Activated CD4-positive, alpha-beta T cell treated with anti-CD3 and anti-CD28 coated beads, Interleukin-2, amount 50 U/mL, for 4 hours (primary cell): ENCODE results near the gene JADE2.
"Not testable (repeated sequence)": the region's sequence is repeated elsewhere in the genome, so short reads cannot be mapped to it uniquely, and the experiment has no call there.

Experiments used
- DNase-seq, 2 experiments: peaks; one replicate each; pipeline ENCODE4 v3.0.0-alpha.2; 2020

The JADE2 gene

DNA sequence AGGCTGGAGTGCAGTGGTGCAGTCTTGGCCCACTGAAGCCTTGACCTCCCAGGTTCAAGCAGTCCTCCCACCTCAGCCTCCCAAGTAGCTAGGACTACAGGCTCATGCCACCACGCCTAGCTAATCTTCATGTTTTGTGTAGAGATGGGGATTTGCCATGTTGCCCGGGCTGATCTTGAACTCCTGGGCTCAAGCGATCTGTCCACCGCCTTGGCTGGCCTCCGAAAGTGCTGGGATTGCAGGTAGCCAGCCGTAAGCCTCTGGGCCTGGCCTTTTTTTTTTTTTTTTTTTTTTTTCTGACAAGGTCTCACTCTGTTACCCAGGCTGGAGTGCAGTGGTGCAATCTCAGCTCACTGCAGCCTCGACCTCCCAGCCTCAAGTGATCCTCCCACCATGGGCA is 27.2 kb downstream of the JADE2 start:
- DNase-seq, result not testable (repeated sequence)

- no peak for DNase-seq
Measured at GRCh38 chr5:134553821-134554267, 28.4 kb downstream of the JADE2 start.

GRCh38 chr5:134554319-134555222 is 29.1 kb downstream of the JADE2 start:
- DNase-seq, result peak; percentile 22 to 35

GRCh38 chr5:134555223-134555889 is 29.9 kb downstream of the JADE2 start:
- no peak for DNase-seq

- DNase-seq, result peak; percentile 74 to 79
Measured at GRCh38 chr5:134555890-134556311, 30.4 kb downstream of the JADE2 start.

- DNase-seq, result not testable (repeated sequence)
Measured at GRCh38 chr5:134556588-134556987, 31.1 kb downstream of the JADE2 start.

DNA sequence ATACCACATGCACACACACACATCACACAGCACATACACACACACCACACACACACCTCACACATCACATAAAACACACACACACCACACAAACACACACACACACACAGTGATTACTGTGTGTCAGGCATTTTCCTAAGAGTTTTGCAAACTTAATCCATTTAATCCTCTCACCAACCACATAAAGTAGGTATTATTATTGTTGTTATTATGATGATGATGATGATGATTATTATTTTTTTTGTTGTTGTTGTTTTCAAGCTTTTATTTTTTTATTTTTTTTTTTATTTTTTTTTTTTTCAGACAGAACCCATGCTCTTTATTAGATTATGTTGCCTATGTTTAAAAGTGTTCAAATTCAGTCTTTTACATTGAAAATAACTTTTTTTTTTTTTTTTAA is 31.5 kb downstream of the JADE2 start:
- DNase-seq, result no peak

DNA sequence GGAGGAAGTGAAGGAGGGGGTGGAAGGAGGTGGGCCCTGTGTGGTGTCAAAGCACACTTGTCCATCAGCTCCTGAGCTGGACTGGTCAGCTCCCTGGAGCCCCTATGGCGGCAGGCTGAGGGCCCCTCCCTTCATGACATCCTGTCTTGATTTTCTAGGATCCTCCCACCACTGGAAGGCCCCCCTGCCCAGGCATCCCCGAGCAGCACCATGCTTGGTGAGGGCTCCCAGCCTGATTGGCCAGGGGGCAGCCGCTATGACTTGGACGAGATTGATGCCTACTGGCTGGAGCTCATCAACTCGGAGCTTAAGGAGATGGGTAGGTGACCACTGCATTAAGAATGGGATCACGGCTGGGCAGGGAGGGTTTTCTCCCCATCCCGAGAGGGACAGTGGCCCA is 34.2 kb downstream of the JADE2 start:
- no peak for DNase-seq

DNA sequence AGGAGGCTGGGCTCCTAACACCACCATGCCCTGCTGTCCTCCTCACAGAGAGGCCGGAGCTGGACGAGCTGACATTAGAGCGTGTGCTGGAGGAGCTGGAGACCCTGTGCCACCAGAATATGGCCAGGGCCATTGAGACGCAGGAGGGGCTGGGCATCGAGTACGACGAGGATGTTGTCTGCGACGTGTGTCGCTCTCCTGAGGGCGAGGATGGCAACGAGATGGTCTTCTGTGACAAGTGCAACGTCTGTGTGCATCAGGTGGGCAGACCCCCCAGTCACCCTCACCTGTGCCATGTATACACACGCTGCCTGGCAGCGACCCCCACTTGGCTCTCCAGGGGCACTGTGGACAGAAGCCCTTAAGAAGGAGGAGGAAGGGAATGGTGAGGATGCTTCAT is 35.2 kb downstream of the JADE2 start:
- DNase-seq, result no peak

DNA sequence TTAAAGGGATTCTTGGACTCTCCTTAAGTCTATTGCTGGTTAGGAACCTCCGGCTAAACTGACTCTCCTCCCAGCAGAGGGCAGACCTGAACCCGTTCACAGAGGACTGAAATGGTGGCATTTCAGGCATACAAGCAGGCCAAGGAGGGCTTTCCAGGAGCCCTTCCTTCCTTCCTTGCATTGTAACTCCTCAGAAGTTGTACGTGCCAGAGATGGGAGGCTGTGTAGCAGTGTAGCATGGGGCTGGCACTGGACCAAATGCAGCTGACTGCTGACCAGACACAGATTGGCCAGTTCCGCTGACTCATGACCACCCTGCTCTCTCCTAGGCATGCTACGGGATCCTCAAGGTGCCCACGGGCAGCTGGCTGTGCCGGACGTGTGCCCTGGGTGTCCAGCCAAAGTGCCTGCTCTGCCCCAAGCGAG is 36.4 kb downstream of the JADE2 start:
- no peak for DNase-seq

DNA sequence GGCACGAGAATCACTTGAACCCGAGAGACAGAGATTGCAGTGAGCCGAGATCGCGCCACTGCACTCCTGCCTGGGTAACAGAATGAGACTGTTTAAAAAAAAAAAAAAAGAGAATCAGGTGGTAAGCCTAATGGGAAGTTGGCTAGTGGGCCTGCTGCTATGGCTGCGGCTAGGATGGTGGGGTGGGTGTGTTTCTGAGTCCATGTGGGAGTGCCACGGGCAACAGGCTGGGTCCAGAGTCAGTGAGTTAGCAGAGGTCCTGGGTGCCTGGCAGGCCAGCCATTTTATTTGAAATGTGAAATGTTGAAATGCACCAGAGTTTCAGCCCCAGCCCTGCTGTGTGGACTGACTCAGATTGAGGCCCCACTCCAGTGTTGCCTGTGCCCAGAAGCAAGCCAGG is 37.8 kb downstream of the JADE2 start:
- no peak for DNase-seq

DNA sequence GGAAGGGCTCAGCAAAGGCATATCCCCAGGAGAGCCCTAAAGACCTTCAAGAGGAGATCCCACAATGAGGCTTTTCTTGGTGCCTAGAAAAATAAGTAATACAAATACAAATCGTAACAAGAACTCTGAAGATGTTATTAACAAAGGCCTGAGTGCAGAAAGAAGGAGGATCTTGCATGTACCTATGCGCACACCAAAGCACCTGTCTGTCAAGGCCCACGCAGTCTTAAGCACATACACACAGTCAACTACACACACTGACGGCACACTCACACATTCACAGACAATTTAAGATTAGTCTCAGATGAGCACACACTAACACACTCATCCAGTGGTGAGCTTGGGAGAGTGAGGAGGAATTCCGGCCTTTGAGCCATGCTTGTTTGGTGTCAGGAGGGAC is 38.5 kb downstream of the JADE2 start:
- DNase-seq, result no peak

- DNase-seq, result no peak
Measured at GRCh38 chr5:134564396-134564795, 38.9 kb downstream of the JADE2 start.

DNA sequence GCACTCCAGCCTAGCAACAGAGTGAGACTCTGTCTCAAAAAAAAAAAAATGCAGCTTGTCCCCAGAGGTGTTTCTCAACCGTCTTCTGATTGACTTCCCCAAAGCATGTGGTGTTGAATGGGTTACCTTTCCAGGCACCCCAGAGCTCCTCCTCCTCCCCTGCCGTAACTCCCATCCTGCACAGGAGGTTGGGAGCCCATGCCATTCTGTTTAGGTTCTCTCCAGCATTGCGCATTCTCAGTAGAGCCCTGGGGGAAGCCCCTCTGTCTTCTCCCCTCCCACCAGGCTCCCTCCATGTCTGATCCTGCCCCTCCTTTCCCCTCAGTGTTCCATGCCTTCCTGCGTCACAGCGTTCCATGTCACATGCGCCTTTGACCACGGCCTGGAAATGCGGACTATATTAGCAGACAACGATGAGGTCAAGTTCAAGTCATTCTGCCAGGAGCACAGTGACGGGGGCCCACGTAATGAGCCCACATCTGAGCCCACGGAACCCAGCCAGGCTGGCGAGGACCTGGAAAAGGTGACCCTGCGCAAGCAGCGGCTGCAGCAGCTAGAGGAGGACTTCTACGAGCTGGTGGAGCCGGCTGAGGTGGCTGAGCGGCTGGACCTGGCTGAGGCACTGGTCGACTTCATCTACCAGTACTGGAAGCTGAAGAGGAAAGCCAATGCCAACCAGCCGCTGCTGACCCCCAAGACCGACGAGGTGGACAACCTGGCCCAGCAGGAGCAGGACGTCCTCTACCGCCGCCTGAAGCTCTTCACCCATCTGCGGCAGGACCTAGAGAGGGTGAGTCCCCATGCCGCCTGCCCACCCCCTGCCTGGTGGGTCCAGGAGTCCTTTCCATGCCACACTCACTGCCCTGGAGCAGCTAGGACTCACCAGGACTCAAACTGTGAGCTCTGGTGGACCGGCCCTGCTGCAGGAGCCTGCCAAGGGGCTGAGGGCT is 40.6 kb downstream of the JADE2 start:
- no peak for DNase-seq

GRCh38 chr5:134566741-134567221 is 41.3 kb downstream of the JADE2 start:
- no peak for DNase-seq

DNA sequence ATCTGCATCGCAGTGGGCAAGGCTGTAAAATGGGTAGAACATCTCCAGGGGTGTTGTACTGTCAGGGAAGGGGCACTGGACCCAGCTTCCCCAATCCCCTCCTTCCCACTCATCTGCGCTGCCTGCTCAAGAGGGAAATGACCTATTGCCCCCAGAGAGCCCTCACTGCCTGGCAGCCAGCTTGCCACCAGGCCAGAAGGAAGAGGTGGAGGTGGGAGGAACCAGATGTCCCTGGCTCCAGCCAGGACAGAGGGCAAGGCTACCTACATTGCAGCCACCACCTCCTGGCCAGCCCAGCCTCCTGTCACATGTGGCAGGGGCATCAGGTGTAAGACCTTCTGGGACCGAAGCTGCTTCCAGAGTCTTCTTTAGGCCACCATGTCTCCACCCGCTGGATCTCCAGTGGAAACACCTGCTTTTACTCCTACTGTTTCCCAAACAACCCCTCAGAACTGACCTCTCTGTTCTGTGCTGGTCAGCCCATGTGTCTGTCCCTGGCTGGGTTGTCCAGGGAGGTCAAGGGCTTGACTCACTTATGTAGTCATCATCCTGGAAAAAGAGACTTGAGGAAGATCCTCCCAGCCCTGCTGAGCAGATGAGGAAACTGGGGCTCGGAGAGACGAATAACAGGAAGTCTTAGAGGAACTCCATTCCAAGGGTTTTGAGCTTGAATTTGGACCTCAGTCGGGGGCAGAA is 42.3 kb downstream of the JADE2 start:
- no peak for DNase-seq

DNA sequence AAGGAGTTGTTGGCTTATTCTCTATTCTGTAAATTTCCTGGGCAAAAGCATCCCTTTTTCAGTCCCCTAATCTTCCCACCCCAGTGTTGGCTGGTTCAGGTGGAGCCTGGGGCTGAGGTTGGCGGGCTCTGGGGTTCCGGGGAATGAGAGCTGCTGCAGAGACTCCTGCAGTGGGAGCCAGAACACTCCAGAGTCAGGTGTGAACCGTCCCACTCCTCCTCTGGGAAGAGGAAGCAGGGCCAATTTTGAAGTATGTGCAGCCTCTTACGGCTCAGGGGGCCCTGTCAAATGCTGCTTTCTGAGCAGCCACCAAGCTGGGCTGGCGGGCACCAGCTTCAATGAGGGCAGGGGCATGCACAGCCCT is 42.8 kb downstream of the JADE2 start:
- no peak for DNase-seq

DNA sequence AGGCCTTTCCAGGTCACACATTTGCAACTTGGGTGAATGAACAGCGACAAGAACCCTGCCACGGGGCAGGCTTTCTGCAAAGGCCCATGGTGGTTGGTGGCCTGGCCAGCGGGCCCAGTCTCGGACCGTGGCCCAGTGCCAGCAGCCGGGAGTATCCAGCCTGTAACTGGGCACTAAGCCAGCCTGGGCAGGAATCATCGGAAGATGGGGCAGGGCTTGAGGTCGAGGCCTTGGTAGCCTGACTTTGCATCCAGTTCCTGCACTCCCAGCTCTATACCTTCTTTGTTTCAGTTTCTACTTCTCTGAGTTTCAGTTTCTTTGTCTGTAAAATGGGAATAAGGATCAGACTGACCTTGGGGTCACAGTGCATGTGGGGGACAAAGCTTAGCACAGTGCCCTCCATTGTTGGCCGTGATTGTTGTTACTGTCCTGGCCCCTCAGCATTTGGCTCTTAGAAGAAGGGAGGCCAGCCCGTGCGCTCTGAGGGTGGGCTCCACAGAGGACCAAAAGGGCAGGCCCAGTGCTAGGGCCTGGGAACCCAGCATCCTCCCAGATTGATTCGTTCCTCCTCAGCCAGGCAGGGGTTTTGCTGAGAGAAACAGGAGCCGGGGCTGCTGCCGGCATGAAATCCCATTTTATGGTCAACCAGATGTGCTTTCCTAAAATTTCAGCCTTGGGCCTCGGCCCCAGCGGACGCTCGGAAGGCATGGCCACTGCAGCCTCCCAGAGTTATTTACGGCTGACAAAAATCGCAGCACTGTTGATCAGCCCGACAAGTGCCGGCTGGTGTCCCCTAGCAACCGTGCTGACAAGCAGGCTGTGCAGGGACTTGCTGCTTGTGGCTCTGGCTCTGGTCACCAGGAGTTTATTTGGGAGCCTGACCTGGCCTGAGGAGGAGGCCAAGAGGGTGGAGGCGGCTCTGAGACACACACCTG is 43.6 kb downstream of the JADE2 start:
- DNase-seq, result no peak

DNA sequence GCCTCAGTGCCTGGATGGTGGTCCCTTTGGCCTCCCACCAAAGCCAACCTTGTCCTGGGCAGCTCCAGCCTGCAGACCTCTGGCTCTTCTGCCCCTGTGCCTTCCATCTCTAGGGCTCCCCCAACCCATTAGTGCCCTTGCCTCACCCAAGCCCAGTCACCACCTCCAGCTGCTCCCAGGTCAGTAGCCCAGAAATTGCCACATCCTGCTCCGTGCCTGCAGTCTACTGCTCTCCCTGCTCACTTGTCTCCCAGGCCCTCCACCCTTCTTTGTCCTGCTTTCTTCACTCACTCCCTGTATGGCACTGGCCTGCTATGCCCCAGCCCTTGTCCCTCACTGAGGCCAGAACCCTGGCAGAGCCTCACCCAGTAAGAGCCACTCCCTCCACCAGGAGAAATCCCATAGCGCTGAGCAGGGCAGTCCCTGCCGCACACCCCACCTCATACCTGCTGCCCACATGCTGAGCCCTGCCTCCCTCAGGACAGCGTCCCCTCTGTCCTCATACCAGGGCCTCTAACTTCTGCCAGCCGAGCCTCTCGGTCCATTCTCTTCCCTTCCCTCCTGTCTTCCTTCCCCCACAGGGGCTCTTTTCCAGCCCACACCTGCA is 44.4 kb downstream of the JADE2 start:
- DNase-seq, result no peak

DNA sequence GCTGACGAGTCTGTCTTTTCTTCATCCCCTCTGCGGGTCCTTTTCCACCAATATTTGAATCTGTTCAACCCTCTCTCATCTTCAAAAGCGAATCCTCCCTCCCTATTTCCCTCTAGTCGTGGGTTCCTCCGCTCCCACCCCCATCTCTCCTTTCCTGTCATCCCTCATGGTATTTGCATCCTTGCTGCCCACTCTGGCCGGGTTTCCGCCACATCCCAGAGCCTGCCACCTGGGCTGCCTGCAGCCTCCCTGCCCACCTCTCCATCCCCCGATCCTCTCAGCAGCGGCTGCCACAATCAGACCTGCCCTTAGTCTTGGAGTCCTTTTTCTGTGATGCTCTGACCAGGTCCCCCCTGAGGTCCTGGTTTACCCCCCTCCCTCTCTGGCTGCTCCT is 44.9 kb downstream of the JADE2 start:
- DNase-seq, result no peak

- DNase-seq, result no peak
Measured at GRCh38 chr5:134570886-134571285, 45.4 kb downstream of the JADE2 start.
